HG02852 (cell line): Measurements from ENCODE around the gene BCLAF1.

Experiments
- ATAC-seq: cut with Tn5 transposase; IDR thresholded peaks from one replicate; pipeline ENCODE4 v1.9.1; 2021; ENCODE audit warnings: mild to moderate bottlenecking, moderate library complexity; ENCODE audit not compliant: unreplicated experiment

BCLAF1 gene

GRCh38 chr6:136289579-136290409 lies at the start of gene BCLAF1:
Gene BCLAF1 (minus strand): TSS chr6:136289846. CDS start chr6:136279866, 9,980 bp downstream.
- ATAC-seq: peak; percentile 93

- no peak for ATAC-seq
Observed at GRCh38 chr6:136338486-136338885, 48.8 kb upstream of the BCLAF1 start.

GRCh38 chr6:136337606-136338005 lies 48.0 kb upstream of the BCLAF1 start:
- no peak for ATAC-seq

GRCh38 chr6:136337121-136337520 lies 47.5 kb upstream of the BCLAF1 start:
- no peak for ATAC-seq

- ATAC-seq: no peak
Observed at GRCh38 chr6:136335736-136336363, 46.2 kb upstream of the BCLAF1 start.

- ATAC-seq: no peak
Observed at GRCh38 chr6:136334853-136335252, 45.2 kb upstream of the BCLAF1 start.

GRCh38 chr6:136334465-136334846 lies 44.8 kb upstream of the BCLAF1 start:
- no peak for ATAC-seq

GRCh38 chr6:136333824-136334464 lies 44.3 kb upstream of the BCLAF1 start:
- no peak for ATAC-seq

GRCh38 chr6:136331461-136331860 lies 41.8 kb upstream of the BCLAF1 start:
- ATAC-seq: no peak

GRCh38 chr6:136330634-136331033 lies 41.0 kb upstream of the BCLAF1 start:
- ATAC-seq: no peak

- ATAC-seq: no peak
Observed at GRCh38 chr6:136326038-136326553, 36.5 kb upstream of the BCLAF1 start.

GRCh38 chr6:136324686-136325380 lies 35.2 kb upstream of the BCLAF1 start:
- ATAC-seq: no peak

GRCh38 chr6:136323431-136324112 lies 33.9 kb upstream of the BCLAF1 start:
- ATAC-seq: no peak

GRCh38 chr6:136319732-136320131 lies 30.1 kb upstream of the BCLAF1 start:
- no peak for ATAC-seq

- ATAC-seq: no peak
Observed at GRCh38 chr6:136318676-136319075, 29.0 kb upstream of the BCLAF1 start.

- no peak for ATAC-seq
Observed at GRCh38 chr6:136317971-136318370, 28.3 kb upstream of the BCLAF1 start.

- ATAC-seq: peak; percentile 79
Observed at GRCh38 chr6:136317021-136317694, 27.5 kb upstream of the BCLAF1 start.

- ATAC-seq: no peak
Observed at GRCh38 chr6:136315594-136315993, 25.9 kb upstream of the BCLAF1 start.

- no peak for ATAC-seq
Observed at GRCh38 chr6:136312975-136313374, 23.3 kb upstream of the BCLAF1 start.

GRCh38 chr6:136309729-136310311 lies 20.2 kb upstream of the BCLAF1 start:
- no peak for ATAC-seq
